ENCODE data around the gene DHRS1. TPM values are rescaled to one million over a fixed set of nuclear protein-coding genes. Genes with fewer than 3 reads are reported as not detected.
A peak's percentile ranks its signal among the peaks of the same experiment; 100 is the strongest.

DHRS1 gene
- total and polyA plus RNA-seq, 7 donors, result 13.9 to 56.6 (median 34.6) TPM

- WGBS, 2 donors, result 15 to 24% methylated on average over 5 of the region's 5 CpGs
Measured at GRCh38 chr14:24310265-24310645, 10.7 kb upstream of the DHRS1 start.

DNA sequence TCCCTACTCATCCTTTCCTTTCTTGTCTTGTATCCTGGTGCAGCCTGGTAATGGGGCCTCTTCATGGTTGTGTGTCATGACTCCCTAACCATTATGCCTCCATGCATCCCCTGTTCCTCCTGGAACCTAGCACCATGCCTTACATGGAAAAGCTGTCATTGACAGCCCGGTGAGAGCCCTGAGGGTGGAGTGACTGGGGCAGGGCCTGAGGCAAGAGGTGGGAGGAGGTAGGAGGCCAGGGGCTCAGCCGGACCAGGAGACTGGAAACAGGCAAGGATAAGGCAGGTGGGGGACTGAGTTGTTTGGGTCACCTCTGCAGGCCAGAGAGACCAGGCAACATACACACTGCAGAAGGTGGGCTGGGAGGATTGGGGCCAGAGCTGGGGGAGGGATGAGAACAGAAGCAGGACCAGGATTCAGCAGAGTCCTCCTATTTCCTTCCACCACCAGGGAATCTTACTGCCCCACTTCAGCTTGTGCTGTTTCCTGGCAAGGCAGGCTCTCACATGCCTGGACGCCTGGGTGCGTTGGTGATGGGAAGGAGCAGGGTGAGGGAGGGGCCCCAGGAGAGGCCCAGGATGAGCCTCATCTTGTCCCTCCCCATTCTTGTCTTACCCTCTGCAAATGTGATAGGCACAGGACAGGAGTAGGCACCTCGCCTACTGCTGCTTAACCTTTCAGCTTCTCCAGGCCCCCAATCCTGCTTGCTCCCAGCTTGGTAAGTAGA lies 10.1 kb upstream of the DHRS1 start, which contains the start of gene LTB4R2:
Gene LTB4R2, plus strand, starts transcription at position 603 of the 727 bp plus-strand sequence. CDS start 525 bp downstream, outside the sequence.
- no peak for DNase-seq
- H3K36me3 ChIP-seq, result peaks cover 13 to 28% (median 17%) of the 10 kb centered on the region in 4 donors
- 64 to 84% methylated on average over 5 of the region's 5 CpGs for WGBS, 2 donors
- peaks cover 0 to 31% (median 29%) of the 10 kb centered on the region in 4 donors for H3K4me1 ChIP-seq
- peak within 1 kb of the TSS; percentile 44 to 62 (median 56) for H3K4me3 ChIP-seq
- peak within 1 kb of the TSS; percentile 79 to 91 (median 82) for H3K27ac ChIP-seq
- H3K9me3 ChIP-seq, result no peaks in the 10 kb centered on the region
- TF ChIP-seq EP300 (IDR thresholded peaks at IDR 0.05), result no peak
- TF ChIP-seq POLR2A (IDR thresholded peaks at IDR 0.05), result no peak
- TF ChIP-seq, protein P1, sequence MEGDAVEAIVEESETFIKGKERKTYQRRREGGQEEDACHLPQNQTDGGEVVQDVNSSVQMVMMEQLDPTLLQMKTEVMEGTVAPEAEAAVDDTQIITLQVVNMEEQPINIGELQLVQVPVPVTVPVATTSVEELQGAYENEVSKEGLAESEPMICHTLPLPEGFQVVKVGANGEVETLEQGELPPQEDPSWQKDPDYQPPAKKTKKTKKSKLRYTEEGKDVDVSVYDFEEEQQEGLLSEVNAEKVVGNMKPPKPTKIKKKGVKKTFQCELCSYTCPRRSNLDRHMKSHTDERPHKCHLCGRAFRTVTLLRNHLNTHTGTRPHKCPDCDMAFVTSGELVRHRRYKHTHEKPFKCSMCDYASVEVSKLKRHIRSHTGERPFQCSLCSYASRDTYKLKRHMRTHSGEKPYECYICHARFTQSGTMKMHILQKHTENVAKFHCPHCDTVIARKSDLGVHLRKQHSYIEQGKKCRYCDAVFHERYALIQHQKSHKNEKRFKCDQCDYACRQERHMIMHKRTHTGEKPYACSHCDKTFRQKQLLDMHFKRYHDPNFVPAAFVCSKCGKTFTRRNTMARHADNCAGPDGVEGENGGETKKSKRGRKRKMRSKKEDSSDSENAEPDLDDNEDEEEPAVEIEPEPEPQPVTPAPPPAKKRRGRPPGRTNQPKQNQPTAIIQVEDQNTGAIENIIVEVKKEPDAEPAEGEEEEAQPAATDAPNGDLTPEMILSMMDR (IDR thresholded peaks at IDR 0.05), result no peak
- no peak for TF ChIP-seq POLR2AphosphoS5 (IDR thresholded peaks at IDR 0.05)
- no peaks in the 10 kb centered on the region for H3K27me3 ChIP-seq
- intact Hi-C loops (cut with DNase I), result no loop called here

More at GRCh38 chr14:24310265-24310645, 10.7 kb upstream of the DHRS1 start:
- TF ChIP-seq POLR2AphosphoS5 (IDR thresholded peaks at IDR 0.05), result no peak
- no peak for TF ChIP-seq POLR2A (IDR thresholded peaks at IDR 0.05)
- no peak for TF ChIP-seq EP300 (IDR thresholded peaks at IDR 0.05)
- TF ChIP-seq, protein P1 (IDR thresholded peaks at IDR 0.05), result no peak
- peaks cover 0 to 31% (median 29%) of the 10 kb centered on the region in 4 donors for H3K4me1 ChIP-seq
- H3K9me3 ChIP-seq, result no peaks in the 10 kb centered on the region
- peaks cover 0 to 3% (median under 1%) of the 10 kb centered on the region in 3 donors for H3K27me3 ChIP-seq
- DNase-seq, result no peak
- peaks cover 8 to 23% (median 11%) of the 10 kb centered on the region in 4 donors for H3K36me3 ChIP-seq
- peak overlapping the region; percentile 79 to 91 (median 82) for H3K27ac ChIP-seq
- H3K4me3 ChIP-seq, result peak overlapping the region; percentile 44 to 62 (median 56)
- intact Hi-C loops (cut with DNase I), result no loop called here

DNA sequence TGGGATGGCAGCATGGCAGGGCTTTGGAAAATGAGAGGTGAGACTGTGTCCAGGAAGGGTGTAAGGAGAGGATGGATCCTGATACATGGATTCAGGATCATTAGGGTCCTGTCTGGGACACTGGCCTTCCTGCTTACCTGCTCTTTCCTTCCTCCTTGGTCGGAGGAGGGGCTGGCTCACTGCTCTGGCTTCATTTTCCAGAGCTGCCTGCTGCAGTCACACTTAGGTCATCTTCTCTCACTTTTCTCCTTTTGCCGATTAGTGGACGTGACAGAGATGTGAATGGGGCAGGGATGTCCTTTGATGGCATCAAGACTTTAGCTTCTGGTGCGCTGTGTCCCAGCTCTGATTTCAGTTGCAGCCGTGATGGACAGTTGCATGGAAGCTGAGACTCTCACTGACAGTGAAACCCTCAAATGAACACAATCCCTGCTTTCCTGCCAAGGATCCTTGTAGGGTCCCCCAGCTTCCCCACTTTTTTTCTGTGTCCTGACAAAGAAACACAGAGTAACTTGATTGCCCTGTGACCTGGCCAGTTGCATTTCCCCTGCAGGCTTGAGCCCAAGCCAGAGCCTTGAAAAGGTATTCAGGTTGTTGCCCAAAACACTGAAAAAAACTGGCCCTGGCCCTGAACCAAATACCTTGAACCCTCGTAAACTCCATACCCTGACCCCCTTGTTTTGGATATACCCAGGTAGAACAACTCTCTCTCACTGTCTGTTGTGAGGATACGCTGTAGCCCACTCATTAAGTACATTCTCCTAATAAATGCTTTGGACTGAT lies 9.0 kb upstream of the DHRS1 start:
- TF ChIP-seq POLR2A (IDR thresholded peaks at IDR 0.05) (no peak), EP300 (IDR thresholded peaks at IDR 0.05) (no peak)
- TF ChIP-seq, protein P1 (IDR thresholded peaks at IDR 0.05), result no peak
- H3K4me1 ChIP-seq, result peaks cover 0 to 31% (median 29%) of the 10 kb centered on the region in 4 donors
- DNase-seq, result no peak
- H3K27ac ChIP-seq, result no peak overlapping the region
- no peak overlapping the region for H3K4me3 ChIP-seq
- no peaks in the 10 kb centered on the region for H3K9me3 ChIP-seq
- intact Hi-C loops (cut with DNase I), result no loop called here
- WGBS, 2 donors, result 82 to 90% methylated on average over 7 of the region's 7 CpGs
- peaks cover 25 to 40% (median 29%) of the 10 kb centered on the region in 4 donors for H3K36me3 ChIP-seq
- H3K27me3 ChIP-seq, result no peaks in the 10 kb centered on the region

GRCh38 chr14:24307575-24308341 lies 8.2 kb upstream of the DHRS1 start, which contains the start of gene CIDEB:
CIDEB (minus strand) TSS chr14:24307977; CDS start chr14:24307858, 119 bp downstream.
- Histone ChIP-seq H3K4me1 (peaks cover 0 to 31% (median 29%) of the 10 kb centered on the region in 4 donors), H3K27me3 (no peaks in the 10 kb centered on the region), H3K27ac (no peak within 1 kb of the TSS), H3K4me3 (no peak within 1 kb of the TSS), H3K36me3 (peaks cover 33 to 48% (median 35%) of the 10 kb centered on the region in 4 donors), H3K9me3 (no peaks in the 10 kb centered on the region)
- 34 to 53% methylated on average over 6 of the region's 6 CpGs for WGBS, 2 donors
- DNase-seq, result peak; percentile 77
- intact Hi-C loops (cut with DNase I), result no loop called here
- no peak for TF ChIP-seq POLR2A (IDR thresholded peaks at IDR 0.05)
- TF ChIP-seq, protein P1 (IDR thresholded peaks at IDR 0.05), result peak; percentile 58 to 93 (median 78)

All from sigmoid colon (tissue), 7 donors.